Measurements from ENCODE around the gene MCU.

- TF ChIP-seq EZH2phosphoT487 (IDR thresholded peaks at IDR 0.05; ENCODE audit: low read depth, severe bottlenecking, unreplicated experiment), result no peak
- TF ChIP-seq, protein P1, sequence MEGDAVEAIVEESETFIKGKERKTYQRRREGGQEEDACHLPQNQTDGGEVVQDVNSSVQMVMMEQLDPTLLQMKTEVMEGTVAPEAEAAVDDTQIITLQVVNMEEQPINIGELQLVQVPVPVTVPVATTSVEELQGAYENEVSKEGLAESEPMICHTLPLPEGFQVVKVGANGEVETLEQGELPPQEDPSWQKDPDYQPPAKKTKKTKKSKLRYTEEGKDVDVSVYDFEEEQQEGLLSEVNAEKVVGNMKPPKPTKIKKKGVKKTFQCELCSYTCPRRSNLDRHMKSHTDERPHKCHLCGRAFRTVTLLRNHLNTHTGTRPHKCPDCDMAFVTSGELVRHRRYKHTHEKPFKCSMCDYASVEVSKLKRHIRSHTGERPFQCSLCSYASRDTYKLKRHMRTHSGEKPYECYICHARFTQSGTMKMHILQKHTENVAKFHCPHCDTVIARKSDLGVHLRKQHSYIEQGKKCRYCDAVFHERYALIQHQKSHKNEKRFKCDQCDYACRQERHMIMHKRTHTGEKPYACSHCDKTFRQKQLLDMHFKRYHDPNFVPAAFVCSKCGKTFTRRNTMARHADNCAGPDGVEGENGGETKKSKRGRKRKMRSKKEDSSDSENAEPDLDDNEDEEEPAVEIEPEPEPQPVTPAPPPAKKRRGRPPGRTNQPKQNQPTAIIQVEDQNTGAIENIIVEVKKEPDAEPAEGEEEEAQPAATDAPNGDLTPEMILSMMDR (IDR thresholded peaks at IDR 0.05; ENCODE audit: poor library complexity), result no peak
Measured at GRCh38 chr10:72756674-72757385, 64.9 kb downstream of the MCU start.
